Measurements from ENCODE around the gene HES1. TPM values are rescaled to one million over a fixed set of nuclear protein-coding genes. Genes with fewer than 3 reads are reported as not detected.

The HES1 gene
- total RNA-seq, 1 donor from 2014 or later = 66.5 TPM

DNA sequence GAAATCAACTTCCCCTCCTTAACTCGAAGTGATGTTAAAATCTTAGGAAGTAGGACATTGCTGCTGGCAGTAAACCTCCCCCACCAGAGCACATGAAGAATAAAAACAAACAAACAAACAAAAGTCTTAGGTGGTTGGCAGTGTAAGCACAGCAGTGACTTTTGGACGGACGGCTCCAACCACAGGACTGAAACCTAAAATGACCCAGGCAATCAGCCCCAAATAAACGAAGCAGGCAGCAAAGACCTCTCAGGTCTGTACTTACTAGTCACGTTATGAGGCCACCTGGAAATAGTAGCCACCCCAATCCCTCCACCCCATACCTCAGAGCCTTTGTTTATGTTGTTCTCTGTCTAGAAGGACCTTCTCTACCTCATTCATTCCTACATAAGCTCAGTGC is 33.5 kb upstream of the HES1 start:
- no peak for DNase-seq (ENCODE audit: low spot score)
- no peak overlapping the region for H3K4me3 Mint-ChIP-seq
- H3K27me3 Mint-ChIP-seq (ENCODE audit: insufficient read depth, low read depth) = peaks cover 31% of the 10 kb centered on the region
- H3K9me3 Mint-ChIP-seq = no peaks in the 10 kb centered on the region
- no peaks in the 10 kb centered on the region for H3K9me3 ChIP-seq (ENCODE audit: low read depth)
- H3K9ac ChIP-seq = no peak overlapping the region
- H3K27ac ChIP-seq = no peak overlapping the region
- H3K36me3 Mint-ChIP-seq = no peaks in the 10 kb centered on the region
- no peak for TF ChIP-seq EZH2 (IDR thresholded peaks at IDR 0.05)
- no peak for TF ChIP-seq EZH2phosphoT487 (IDR thresholded peaks at IDR 0.05)
- TF ChIP-seq, protein P1, sequence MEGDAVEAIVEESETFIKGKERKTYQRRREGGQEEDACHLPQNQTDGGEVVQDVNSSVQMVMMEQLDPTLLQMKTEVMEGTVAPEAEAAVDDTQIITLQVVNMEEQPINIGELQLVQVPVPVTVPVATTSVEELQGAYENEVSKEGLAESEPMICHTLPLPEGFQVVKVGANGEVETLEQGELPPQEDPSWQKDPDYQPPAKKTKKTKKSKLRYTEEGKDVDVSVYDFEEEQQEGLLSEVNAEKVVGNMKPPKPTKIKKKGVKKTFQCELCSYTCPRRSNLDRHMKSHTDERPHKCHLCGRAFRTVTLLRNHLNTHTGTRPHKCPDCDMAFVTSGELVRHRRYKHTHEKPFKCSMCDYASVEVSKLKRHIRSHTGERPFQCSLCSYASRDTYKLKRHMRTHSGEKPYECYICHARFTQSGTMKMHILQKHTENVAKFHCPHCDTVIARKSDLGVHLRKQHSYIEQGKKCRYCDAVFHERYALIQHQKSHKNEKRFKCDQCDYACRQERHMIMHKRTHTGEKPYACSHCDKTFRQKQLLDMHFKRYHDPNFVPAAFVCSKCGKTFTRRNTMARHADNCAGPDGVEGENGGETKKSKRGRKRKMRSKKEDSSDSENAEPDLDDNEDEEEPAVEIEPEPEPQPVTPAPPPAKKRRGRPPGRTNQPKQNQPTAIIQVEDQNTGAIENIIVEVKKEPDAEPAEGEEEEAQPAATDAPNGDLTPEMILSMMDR (IDR thresholded peaks at IDR 0.05) = no peak
- H3K27me3 ChIP-seq = no peaks in the 10 kb centered on the region
- H4K20me1 ChIP-seq (ENCODE audit: low read depth) = no peaks in the 10 kb centered on the region
- peaks cover 46% of the 10 kb centered on the region for H3K4me1 ChIP-seq
- no peak overlapping the region for H3K27ac Mint-ChIP-seq
- H3K79me2 ChIP-seq (ENCODE audit: low read depth) = no peaks in the 10 kb centered on the region
- no peaks in the 10 kb centered on the region for H3K36me3 ChIP-seq
- H3F3A ChIP-seq (ENCODE audit: low read depth) = peaks cover 17% of the 10 kb centered on the region
- H2AFZ ChIP-seq (replicated peaks) = no peak overlapping the region
- H3K4me3 ChIP-seq = no peak overlapping the region
- peaks cover 47% of the 10 kb centered on the region for H3K4me1 Mint-ChIP-seq
- no peak overlapping the region for H3K4me2 ChIP-seq

DNA sequence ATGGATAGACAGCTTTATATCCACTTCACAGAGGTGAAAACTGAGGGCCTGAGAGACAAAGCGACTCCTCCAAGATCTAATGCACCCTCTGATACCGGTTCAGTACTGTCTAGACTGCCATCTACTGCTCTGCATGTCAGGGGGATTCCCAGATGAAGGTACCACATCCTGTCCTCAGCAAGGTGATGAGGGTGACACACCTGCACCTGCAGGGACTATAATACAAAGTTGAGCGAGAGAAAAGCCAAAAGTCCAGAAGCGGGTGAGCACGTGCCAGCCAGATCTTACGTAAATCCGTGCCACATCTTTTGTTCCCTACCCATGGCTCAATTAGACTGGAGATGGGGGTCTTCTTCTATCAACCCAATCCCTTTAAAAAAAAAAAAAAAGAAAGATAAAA is 32.4 kb upstream of the HES1 start:
- Mint-ChIP-seq H3K4me1 (peaks cover 36% of the 10 kb centered on the region), H3K27me3 (ENCODE audit: insufficient read depth, low read depth) (peaks cover 34% of the 10 kb centered on the region), H3K36me3 (no peaks in the 10 kb centered on the region), H3K27ac (no peak overlapping the region), H3K9me3 (no peaks in the 10 kb centered on the region), H3K4me3 (no peak overlapping the region)
- no peak for DNase-seq (ENCODE audit: low spot score)
- peaks cover 36% of the 10 kb centered on the region for H3K4me1 ChIP-seq
- no peaks in the 10 kb centered on the region for H3K9me3 ChIP-seq (ENCODE audit: low read depth)
- H3K79me2 ChIP-seq (ENCODE audit: low read depth) = no peaks in the 10 kb centered on the region
- H3K27me3 ChIP-seq = no peaks in the 10 kb centered on the region
- H3K4me3 ChIP-seq = no peak overlapping the region
- no peak overlapping the region for H3K27ac ChIP-seq
- H3F3A ChIP-seq (ENCODE audit: low read depth) = peaks cover 7% of the 10 kb centered on the region
- H3K9ac ChIP-seq = no peak overlapping the region
- TF ChIP-seq EZH2 (IDR thresholded peaks at IDR 0.05) (no peak), EZH2phosphoT487 (IDR thresholded peaks at IDR 0.05) (no peak)
- TF ChIP-seq, protein P1 (IDR thresholded peaks at IDR 0.05) = no peak
- H2AFZ ChIP-seq (replicated peaks) = no peak overlapping the region
- peak overlapping the region; percentile 47 for H3K4me2 ChIP-seq
- H4K20me1 ChIP-seq (ENCODE audit: low read depth) = no peaks in the 10 kb centered on the region
- H3K36me3 ChIP-seq = no peaks in the 10 kb centered on the region

DNA sequence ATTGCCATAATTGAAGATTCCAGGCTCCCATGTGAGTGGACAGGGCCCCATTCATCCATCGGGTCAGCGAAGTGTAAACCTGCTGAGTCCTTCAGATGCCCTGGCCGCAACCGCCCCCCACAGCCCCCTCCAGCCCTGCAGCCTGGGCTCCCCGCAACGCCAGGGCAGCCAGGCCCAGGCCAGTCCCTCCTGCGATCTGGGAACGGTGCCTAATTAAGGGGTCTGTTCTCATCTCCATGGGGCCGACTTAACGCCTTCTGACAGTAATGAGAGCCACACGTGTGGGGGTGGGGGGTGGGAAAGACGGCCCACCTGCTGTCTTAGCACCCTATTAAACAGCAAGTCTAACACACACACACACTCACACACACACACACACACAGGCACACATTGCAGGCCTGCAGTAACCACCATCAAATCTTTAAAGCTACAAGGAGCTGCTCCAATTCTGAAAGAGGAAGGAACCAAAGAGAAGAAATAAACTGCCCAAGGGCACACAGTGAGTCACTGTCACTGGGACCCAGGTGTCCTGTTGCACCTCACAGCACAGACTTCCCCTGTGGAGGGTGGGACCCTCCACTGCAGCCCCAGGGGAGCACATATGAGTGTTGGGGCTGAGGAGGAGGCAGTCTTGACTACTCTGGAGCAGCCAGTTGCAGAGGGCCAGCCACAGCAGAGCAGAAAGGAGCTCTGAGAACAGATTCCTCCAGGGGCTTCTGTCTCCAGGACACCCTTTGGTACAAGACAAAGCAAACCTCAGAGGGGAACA is 31.8 kb upstream of the HES1 start:
- Histone ChIP-seq H3F3A (ENCODE audit: low read depth) (peaks cover 5% of the 10 kb centered on the region), H3K79me2 (ENCODE audit: low read depth) (no peaks in the 10 kb centered on the region)
- H3K27ac Mint-ChIP-seq = no peak overlapping the region

More for the DNA sequence above, 31.8 kb upstream of the HES1 start:
- Mint-ChIP-seq H3K4me3 (no peak overlapping the region), H3K4me1 (peaks cover 30% of the 10 kb centered on the region), H3K36me3 (no peaks in the 10 kb centered on the region), H3K9me3 (no peaks in the 10 kb centered on the region), H3K27me3 (ENCODE audit: insufficient read depth, low read depth) (peaks cover 34% of the 10 kb centered on the region)
- no peaks in the 10 kb centered on the region for H3K9me3 ChIP-seq (ENCODE audit: low read depth)
- no peaks in the 10 kb centered on the region for H4K20me1 ChIP-seq (ENCODE audit: low read depth)
- DNase-seq (ENCODE audit: low spot score) = peak; percentile 62
- no peaks in the 10 kb centered on the region for H3K36me3 ChIP-seq
- peaks cover 34% of the 10 kb centered on the region for H3K4me1 ChIP-seq
- peak overlapping the region; percentile 47 for H3K4me2 ChIP-seq
- H3K27ac ChIP-seq = no peak overlapping the region
- H3K9ac ChIP-seq = no peak overlapping the region
- no peaks in the 10 kb centered on the region for H3K27me3 ChIP-seq
- H3K4me3 ChIP-seq = no peak overlapping the region
- H2AFZ ChIP-seq (replicated peaks) = peak overlapping the region; percentile 34
- TF ChIP-seq EZH2phosphoT487 (IDR thresholded peaks at IDR 0.05) = no peak
- no peak for TF ChIP-seq EZH2 (IDR thresholded peaks at IDR 0.05)
- TF ChIP-seq, protein P1 (IDR thresholded peaks at IDR 0.05) = no peak

Data from neural progenitor cell (in vitro differentiated cells).